H9 (cell line): ENCODE measurements around the gene NADSYN1. TPM values are rescaled to one million over a fixed set of nuclear protein-coding genes. Genes with fewer than 3 reads are reported as not detected.
"Not testable (repeated sequence)": the region's sequence is repeated elsewhere in the genome, so short reads cannot be mapped to it uniquely, and the experiment has no call there.

Experiments
- DNase-seq: peaks from one replicate; pipeline ENCODE4 v3.0.0-alpha.2; 2017
- H2AFZ ChIP-seq: one replicate; pipeline ENCODE4 v1.6.1; 2013; ENCODE audit warnings: mild to moderate bottlenecking, low read length, control low read depth, moderate library complexity
- H2AK5ac ChIP-seq: 2 replicates; pipeline ENCODE4 v1.6.1; 2013; ENCODE audit warnings: low read length, control low read depth, mixed read lengths; ENCODE audit not compliant: insufficient read length
- H2BK120ac ChIP-seq: one replicate; pipeline ENCODE4 v1.6.1; 2013; ENCODE audit warnings: low read depth, mild to moderate bottlenecking, low read length, control low read depth, inconsistent platforms; ENCODE audit not compliant: poor library complexity, severe bottlenecking
- H2BK12ac ChIP-seq: 2 replicates; pipeline ENCODE4 v1.6.1; 2013; ENCODE audit warnings: low read length, control low read depth, mixed read lengths, low read depth; ENCODE audit not compliant: insufficient read length
- H2BK15ac ChIP-seq: 2 replicates; pipeline ENCODE4 v1.6.1; 2013; ENCODE audit warnings: low read depth, low read length, control low read depth
- H2BK20ac ChIP-seq: one replicate; pipeline ENCODE4 v1.6.1; 2013; ENCODE audit warnings: low read depth, mild to moderate bottlenecking, low read length, control low read depth, inconsistent platforms; ENCODE audit not compliant: poor library complexity, severe bottlenecking
- H2BK5ac ChIP-seq: 2 replicates; pipeline ENCODE4 v1.6.1; 2013; ENCODE audit warnings: low read length, control low read depth, mixed read lengths; ENCODE audit not compliant: insufficient read length
- H3K14ac ChIP-seq: 2 replicates; pipeline ENCODE4 v1.6.1; 2013; ENCODE audit warnings: low read length, control low read depth; ENCODE audit not compliant: insufficient read depth
- H3K18ac ChIP-seq: 2 replicates; pipeline ENCODE4 v1.6.1; 2013; ENCODE audit warnings: low read depth, mild to moderate bottlenecking, mixed read lengths, low read length, control low read depth; ENCODE audit not compliant: insufficient read length
- H3K23ac ChIP-seq: 2 replicates; pipeline ENCODE4 v1.6.1; 2013; ENCODE audit warnings: low read length, control low read depth, mixed read lengths, low read depth; ENCODE audit not compliant: insufficient read length
- H3K23me2 ChIP-seq: 2 replicates; pipeline ENCODE4 v1.6.1; 2013; ENCODE audit warnings: low read depth, mild to moderate bottlenecking, mixed read lengths, low read length, control low read depth; ENCODE audit not compliant: insufficient read length, poor library complexity, severe bottlenecking
- H3K27ac ChIP-seq: 2 replicates; pipeline ENCODE4 v1.5.1; 2013; ENCODE audit warnings: low read length, control low read depth, mixed read lengths, low read depth; ENCODE audit not compliant: insufficient read length
- H3K27me3 ChIP-seq: 2 replicates; pipeline ENCODE4 v1.6.1; 2013; ENCODE audit warnings: low read length, control low read depth, inconsistent platforms; ENCODE audit not compliant: insufficient read depth
- H3K4ac ChIP-seq: 2 replicates; pipeline ENCODE4 v1.6.1; 2013; ENCODE audit warnings: low read depth, mild to moderate bottlenecking, control low read depth, inconsistent platforms, low read length, moderate library complexity
- H3K4me1 ChIP-seq: 2 replicates; pipeline ENCODE4 v1.6.1; 2013; ENCODE audit warnings: low read length, control low read depth, inconsistent platforms; ENCODE audit not compliant: insufficient read depth
- H3K4me2 ChIP-seq: 2 replicates; pipeline ENCODE4 v1.6.1; 2013; ENCODE audit warnings: low read length, control low read depth, mixed read lengths; ENCODE audit not compliant: insufficient read length, insufficient read depth
- H3K56ac ChIP-seq: 2 replicates; pipeline ENCODE4 v1.6.1; 2013; ENCODE audit warnings: low read depth, mild to moderate bottlenecking, mixed read lengths, low read length, control low read depth; ENCODE audit not compliant: insufficient read length
- H3K79me1 ChIP-seq: 2 replicates; pipeline ENCODE4 v1.6.1; 2013; ENCODE audit warnings: low read depth, mild to moderate bottlenecking, moderate library complexity, low read length, control low read depth, inconsistent platforms; ENCODE audit not compliant: insufficient read depth, poor library complexity, severe bottlenecking
- H3K79me2 ChIP-seq: 2 replicates; pipeline ENCODE4 v1.6.1; 2013; ENCODE audit warnings: low read length, control low read depth, inconsistent platforms; ENCODE audit not compliant: insufficient read depth
- H3K9ac ChIP-seq: 2 replicates; pipeline ENCODE4 v1.6.1; 2013; ENCODE audit warnings: low read length, control low read depth, mixed read lengths; ENCODE audit not compliant: insufficient read length; ENCODE audit errors: extremely low read depth
- H3K9me3 ChIP-seq: one replicate; pipeline ENCODE4 v1.6.1; 2013; ENCODE audit warnings: low read depth, low read length, inconsistent platforms; ENCODE audit not compliant: control insufficient read depth
- H3T11ph ChIP-seq: one replicate; pipeline ENCODE4 v1.6.1; 2013; ENCODE audit warnings: mild to moderate bottlenecking, low read length, control low read depth, inconsistent platforms
- H4K20me1 ChIP-seq: one replicate; pipeline ENCODE4 v1.6.1; 2013; ENCODE audit not compliant: control insufficient read depth, insufficient read length, insufficient read depth
- H4K5ac ChIP-seq: 2 replicates; pipeline ENCODE4 v1.6.1; 2013; ENCODE audit warnings: low read depth, mild to moderate bottlenecking, mixed read lengths, low read length, control low read depth; ENCODE audit not compliant: insufficient read length
- H4K8ac ChIP-seq: replicated peaks from 2 replicates; pipeline ENCODE4 v1.6.1; 2013; ENCODE audit warnings: low read length, control low read depth, mixed read lengths, low read depth; ENCODE audit not compliant: insufficient read length
- H4K91ac ChIP-seq: 2 replicates; pipeline ENCODE4 v1.6.1; 2013; ENCODE audit warnings: low read depth, mild to moderate bottlenecking, moderate library complexity, mixed read lengths, low read length, control low read depth; ENCODE audit not compliant: insufficient read length
- H3K27ac Mint-ChIP-seq, 3 experiments: 2 replicates in 2 of 3; 3 replicates in 1 of 3; pipeline ENCODE4 v1.8.0; 2020 to 2021; ENCODE audit warnings: mixed read lengths in 3 of 3, mild to moderate bottlenecking in 1 of 3, moderate library complexity in 1 of 3
- H3K27me3 Mint-ChIP-seq: 2 replicates; pipeline ENCODE4 v1.8.0; 2021; ENCODE audit warnings: low read depth, mild to moderate bottlenecking, moderate library complexity, mixed read lengths
- H3K36me3 Mint-ChIP-seq, 3 experiments: 2 replicates in 2 of 3; 3 replicates in 1 of 3; pipeline ENCODE4 v1.8.0; 2020 to 2021; ENCODE audit warnings: low read depth in 3 of 3, mixed read lengths in 3 of 3; ENCODE audit not compliant: insufficient read depth in 1 of 3
- H3K4me1 Mint-ChIP-seq, 2 experiments: 2 replicates each; pipeline ENCODE4 v1.8.0; 2020; ENCODE audit warnings: mixed read lengths in 2 of 2
- H3K4me3 Mint-ChIP-seq, 2 experiments: 2 replicates in 1 of 2; 3 replicates in 1 of 2; pipeline ENCODE4 v1.8.0; 2020 to 2021; ENCODE audit warnings: mild to moderate bottlenecking in 2 of 2, mixed read lengths in 2 of 2, moderate library complexity in 1 of 2
- H3K9me3 Mint-ChIP-seq, 2 experiments: 2 replicates in 1 of 2; 3 replicates in 1 of 2; pipeline ENCODE4 v1.8.0; 2020; ENCODE audit warnings: mild to moderate bottlenecking in 2 of 2, mixed read lengths in 2 of 2, moderate library complexity in 1 of 2
- WGBS: extraction: QIAGEN DNeasy Blood & Tissue Kit; methylation state at CpG from one replicate; pipeline ENCODE4 v1.1.7; 2013; ENCODE audit warnings: missing lambda C conversion rate, low lambda C conversion rate, mixed read lengths; ENCODE audit not compliant: insufficient read length; ENCODE audit errors: extremely low coverage; 5-methylcytosine and 5-hydroxymethylcytosine counted together
- total RNA-seq: library from RNA; stranded (reverse); gene quantifications from 2 replicates; pipeline ENCODE4 v1.2.1, GENCODE V29; 2021
- TF ChIP-seq, protein P1 (sequence below): fragments of 200-600 bp; sonication (generic); conservative IDR thresholded peaks from 3 replicates; pipeline ENCODE4 v1.8.0; 2021; ENCODE audit warnings: antibody characterized with exemption, mild to moderate bottlenecking

The NADSYN1 gene
- total RNA-seq, 1 experiment from 2014 or later = 44.2 TPM

DNA sequence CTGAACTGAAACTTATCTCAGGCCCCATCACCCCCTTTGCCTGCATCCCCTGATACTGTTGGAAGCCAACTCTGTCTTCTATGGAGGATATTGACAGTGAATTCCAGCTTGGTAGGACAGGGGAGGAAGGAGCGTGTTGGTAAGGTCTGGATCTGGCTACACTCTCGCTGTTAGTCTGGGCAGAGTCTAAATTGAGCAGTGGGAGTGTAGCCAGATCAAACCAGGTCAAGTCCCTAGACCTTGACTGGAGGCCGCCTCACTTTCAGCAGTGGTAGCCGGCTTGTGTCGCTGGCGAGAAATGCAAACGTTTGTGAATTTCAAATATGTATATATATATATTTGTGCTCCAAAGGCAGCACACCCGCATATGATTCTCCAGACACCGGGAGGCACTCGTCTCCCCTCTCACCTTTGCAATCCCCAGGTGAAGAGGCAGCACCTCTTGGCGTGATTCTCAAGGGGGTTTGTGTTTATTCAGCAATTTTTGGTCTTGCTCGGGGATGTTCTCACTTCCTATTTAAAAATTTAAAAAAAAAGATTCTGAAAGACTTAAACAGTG, 31.5 kb upstream of the NADSYN1 start:
- no peak for DNase-seq
- TF ChIP-seq, protein P1, sequence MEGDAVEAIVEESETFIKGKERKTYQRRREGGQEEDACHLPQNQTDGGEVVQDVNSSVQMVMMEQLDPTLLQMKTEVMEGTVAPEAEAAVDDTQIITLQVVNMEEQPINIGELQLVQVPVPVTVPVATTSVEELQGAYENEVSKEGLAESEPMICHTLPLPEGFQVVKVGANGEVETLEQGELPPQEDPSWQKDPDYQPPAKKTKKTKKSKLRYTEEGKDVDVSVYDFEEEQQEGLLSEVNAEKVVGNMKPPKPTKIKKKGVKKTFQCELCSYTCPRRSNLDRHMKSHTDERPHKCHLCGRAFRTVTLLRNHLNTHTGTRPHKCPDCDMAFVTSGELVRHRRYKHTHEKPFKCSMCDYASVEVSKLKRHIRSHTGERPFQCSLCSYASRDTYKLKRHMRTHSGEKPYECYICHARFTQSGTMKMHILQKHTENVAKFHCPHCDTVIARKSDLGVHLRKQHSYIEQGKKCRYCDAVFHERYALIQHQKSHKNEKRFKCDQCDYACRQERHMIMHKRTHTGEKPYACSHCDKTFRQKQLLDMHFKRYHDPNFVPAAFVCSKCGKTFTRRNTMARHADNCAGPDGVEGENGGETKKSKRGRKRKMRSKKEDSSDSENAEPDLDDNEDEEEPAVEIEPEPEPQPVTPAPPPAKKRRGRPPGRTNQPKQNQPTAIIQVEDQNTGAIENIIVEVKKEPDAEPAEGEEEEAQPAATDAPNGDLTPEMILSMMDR = no peak
- H3K9me3 Mint-ChIP-seq = no peaks in the 10 kb centered on the region
- no peak overlapping the region for H4K5ac ChIP-seq
- no peak overlapping the region for H3K27ac ChIP-seq
- H3K27me3 ChIP-seq = no peaks in the 10 kb centered on the region
- H3K18ac ChIP-seq = no peak overlapping the region
- WGBS = no CpG with 5 or more reads among the region's 12 CpGs
- no peak overlapping the region for H2AFZ ChIP-seq
- H3K56ac ChIP-seq = no peak overlapping the region
- H3K23me2 ChIP-seq = no peaks in the 10 kb centered on the region
- no peaks in the 10 kb centered on the region for H3K36me3 Mint-ChIP-seq
- H2BK12ac ChIP-seq = no peak overlapping the region
- H2AK5ac ChIP-seq = no peak overlapping the region
- no peaks in the 10 kb centered on the region for H3K79me2 ChIP-seq
- no peak overlapping the region for H3K4ac ChIP-seq
- no peaks in the 10 kb centered on the region for H3K79me1 ChIP-seq
- no peak overlapping the region for H4K8ac ChIP-seq
- H3K4me1 ChIP-seq = no peaks in the 10 kb centered on the region
- H3K9me3 ChIP-seq = no peaks in the 10 kb centered on the region
- no peak overlapping the region for H3K23ac ChIP-seq
- H3K4me1 Mint-ChIP-seq = no peaks in the 10 kb centered on the region
- no peak overlapping the region for H2BK5ac ChIP-seq
- no peak overlapping the region for H3K27ac Mint-ChIP-seq
- no peak overlapping the region for H2BK15ac ChIP-seq
- H4K91ac ChIP-seq = no peak overlapping the region
- peaks cover 4% of the 10 kb centered on the region for H3K27me3 Mint-ChIP-seq
- no peak overlapping the region for H3K14ac ChIP-seq
- no peak overlapping the region for H3K4me2 ChIP-seq
- H3T11ph ChIP-seq = no peak overlapping the region
- H4K20me1 ChIP-seq = no peaks in the 10 kb centered on the region
- no peak overlapping the region for H2BK120ac ChIP-seq
- H3K9ac ChIP-seq = no peak overlapping the region
- no peak overlapping the region for H3K4me3 Mint-ChIP-seq
- H2BK20ac ChIP-seq = no peak overlapping the region

- not testable (repeated sequence) for H3K18ac ChIP-seq, H2BK12ac ChIP-seq, H3K56ac ChIP-seq, H3K27me3 ChIP-seq, H3K27ac ChIP-seq, H3K4ac ChIP-seq, H3K79me1 ChIP-seq, H3K4me1 ChIP-seq, H3K36me3 Mint-ChIP-seq, H2BK15ac ChIP-seq, H2BK20ac ChIP-seq, H3K9me3 ChIP-seq, H3T11ph ChIP-seq, H4K5ac ChIP-seq, H3K14ac ChIP-seq, H3K27me3 Mint-ChIP-seq, DNase-seq, H3K4me2 ChIP-seq, H3K4me1 Mint-ChIP-seq, H2BK5ac ChIP-seq, H3K23me2 ChIP-seq, H4K8ac ChIP-seq, H2AFZ ChIP-seq, H4K91ac ChIP-seq, H2AK5ac ChIP-seq, H2BK120ac ChIP-seq, H4K20me1 ChIP-seq, H3K27ac Mint-ChIP-seq, H3K9ac ChIP-seq, H3K9me3 Mint-ChIP-seq, H3K23ac ChIP-seq, H3K4me3 Mint-ChIP-seq, H3K79me2 ChIP-seq
- no CpG with 5 or more reads among the region's 3 CpGs for WGBS
Measured at GRCh38 chr11:71422318-71422717, 30.7 kb upstream of the NADSYN1 start.
